Neural crest cell (in vitro differentiated cells): ENCODE measurements around the gene BEAN1. TPM values are rescaled to one million over a fixed set of nuclear protein-coding genes. Genes with fewer than 3 reads are reported as not detected.

Experiments used
- DNase-seq: peaks from one replicate; pipeline ENCODE4 v3.0.0; 2021; ENCODE audit warnings: low read depth, mixed read lengths, low spot score
- H3K27ac Mint-ChIP-seq: one replicate; pipeline ENCODE4 v1.8.0; 2021; ENCODE audit warnings: mild to moderate bottlenecking, mixed read lengths; ENCODE audit not compliant: unreplicated experiment
- H3K27me3 Mint-ChIP-seq: 2 replicates; pipeline ENCODE4 v1.8.0; 2021; ENCODE audit warnings: low read depth, mild to moderate bottlenecking, mixed read lengths
- H3K36me3 Mint-ChIP-seq: 2 replicates; pipeline ENCODE4 v1.8.0; 2021; ENCODE audit warnings: low read depth, mild to moderate bottlenecking, mixed read lengths
- H3K4me1 Mint-ChIP-seq: 2 replicates; pipeline ENCODE4 v1.8.0; 2021; ENCODE audit warnings: mixed read lengths
- H3K4me3 Mint-ChIP-seq: one replicate; pipeline ENCODE4 v1.8.0; 2021; ENCODE audit warnings: mild to moderate bottlenecking, mixed read lengths
- H3K9me3 Mint-ChIP-seq: 2 replicates; pipeline ENCODE4 v1.8.0; 2021; ENCODE audit warnings: mixed read lengths
- CTCF ChIP-seq: fragments of 200-600 bp; sonication (generic); conservative IDR thresholded peaks from 2 replicates; pipeline ENCODE4 v1.5.0; 2021; ENCODE audit warnings: antibody characterized with exemption, mild to moderate bottlenecking
- total RNA-seq: library from RNA; stranded (reverse); gene quantifications from 2 replicates; pipeline ENCODE4 v1.2.1, GENCODE V29; 2021

BEAN1 gene
- total RNA-seq, 1 donor from 2014 or later: 1.5 TPM

GRCh38 chr16:66486199-66486772 lies 59.2 kb downstream of the BEAN1 start:
- TF ChIP-seq CTCF: no peak
- H3K27ac Mint-ChIP-seq: no peak overlapping the region
- H3K4me3 Mint-ChIP-seq: no peak overlapping the region
- DNase-seq: no peak
- H3K9me3 Mint-ChIP-seq: no peaks in the 10 kb centered on the region
- no peaks in the 10 kb centered on the region for H3K36me3 Mint-ChIP-seq
- no peaks in the 10 kb centered on the region for H3K27me3 Mint-ChIP-seq
- peaks cover 24% of the 10 kb centered on the region for H3K4me1 Mint-ChIP-seq

- no peak for DNase-seq
- Mint-ChIP-seq H3K4me1 (peaks cover 24% of the 10 kb centered on the region), H3K36me3 (no peaks in the 10 kb centered on the region), H3K27me3 (no peaks in the 10 kb centered on the region), H3K27ac (peak overlapping the region; percentile 35), H3K9me3 (no peaks in the 10 kb centered on the region), H3K4me3 (no peak overlapping the region)
- TF ChIP-seq CTCF: no peak
Measured at GRCh38 chr16:66486773-66487579, 59.9 kb downstream of the BEAN1 start.

GRCh38 chr16:66487580-66488275 lies 60.6 kb downstream of the BEAN1 start:
- Mint-ChIP-seq H3K27ac (no peak overlapping the region), H3K9me3 (no peaks in the 10 kb centered on the region), H3K36me3 (no peaks in the 10 kb centered on the region), H3K4me3 (no peak overlapping the region), H3K4me1 (peaks cover 24% of the 10 kb centered on the region), H3K27me3 (no peaks in the 10 kb centered on the region)
- TF ChIP-seq CTCF: no peak
- no peak for DNase-seq

- Mint-ChIP-seq H3K27ac (no peak overlapping the region), H3K4me3 (no peak overlapping the region), H3K36me3 (no peaks in the 10 kb centered on the region), H3K27me3 (no peaks in the 10 kb centered on the region), H3K4me1 (peaks cover 21% of the 10 kb centered on the region), H3K9me3 (no peaks in the 10 kb centered on the region)
- no peak for DNase-seq
- no peak for TF ChIP-seq CTCF
Measured at GRCh38 chr16:66488505-66488904, 61.4 kb downstream of the BEAN1 start.

- Mint-ChIP-seq H3K27ac (peak overlapping the region; percentile 83), H3K27me3 (no peaks in the 10 kb centered on the region), H3K36me3 (no peaks in the 10 kb centered on the region), H3K9me3 (no peaks in the 10 kb centered on the region), H3K4me3 (no peak overlapping the region), H3K4me1 (peaks cover 12% of the 10 kb centered on the region)
- no peak for DNase-seq
- no peak for TF ChIP-seq CTCF
Measured at GRCh38 chr16:66489385-66489784, 62.3 kb downstream of the BEAN1 start.
